Stimulated activated CD4-positive, alpha-beta T cell treated with anti-CD3 and anti-CD28 coated beads, Interleukin-4, amount 100 ng/mL, for 48 hours (primary cell): ENCODE data around the gene ODF2L.
"Not testable (repeated sequence)": the region's sequence is repeated elsewhere in the genome, so short reads cannot be mapped to it uniquely, and the experiment has no call there.

Experiments
- DNase-seq, 2 donors: peaks; one replicate each; pipeline ENCODE4 v3.0.0-alpha.2; 2020; ENCODE audit warnings: low read depth in 2 of 2

The ODF2L gene

DNA sequence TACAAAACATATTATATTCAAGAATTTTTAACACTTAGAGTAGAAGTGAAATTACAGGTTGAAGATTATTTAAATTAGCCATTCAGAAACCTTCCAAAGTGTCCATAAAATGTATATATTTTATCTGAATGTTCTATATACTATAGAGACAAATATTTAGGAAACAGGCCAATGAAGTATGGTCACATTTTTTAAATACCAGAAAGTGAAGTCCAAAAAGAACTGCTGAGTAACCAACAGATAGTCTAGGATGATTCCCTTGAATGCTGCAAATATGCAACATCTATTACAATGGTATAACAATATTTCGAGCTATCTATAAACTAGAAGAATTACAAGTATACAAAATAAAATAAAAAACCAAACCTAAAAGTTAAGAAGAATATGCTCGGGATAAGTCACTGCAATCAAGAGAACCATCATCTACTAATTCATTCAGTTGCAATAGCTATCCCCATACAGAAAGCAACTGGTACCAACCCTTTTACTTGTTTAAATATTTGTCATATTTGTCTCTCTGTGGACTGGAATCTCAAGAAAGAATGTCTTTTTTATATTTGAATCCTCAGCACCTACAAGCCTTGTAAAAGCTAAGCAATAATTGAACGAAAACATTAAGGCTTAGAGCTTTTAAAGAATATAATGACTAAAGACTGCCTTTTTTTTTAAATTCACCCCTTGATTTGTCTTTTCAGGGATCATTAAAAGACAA lies 8.1 kb downstream of the ODF2L start:
- DNase-seq = no peak

DNA sequence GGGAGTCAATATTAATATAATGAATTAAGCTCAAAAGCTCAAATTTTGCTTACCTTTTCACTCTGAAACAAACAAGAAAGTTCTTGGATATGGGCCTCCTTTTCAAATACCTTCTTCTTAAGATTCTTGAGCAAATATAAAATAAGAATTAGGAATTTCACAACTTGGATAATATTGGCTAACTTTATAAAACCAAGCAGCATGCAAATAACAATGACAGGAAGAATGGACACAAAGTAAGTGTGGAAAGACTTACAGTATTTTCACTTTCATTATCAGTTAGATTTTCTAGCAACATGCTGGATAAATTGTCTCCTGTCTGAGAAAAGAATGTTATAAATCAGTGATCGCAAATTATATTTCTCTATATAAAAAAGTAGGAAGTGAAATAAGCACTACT lies 13.2 kb downstream of the ODF2L start:
- no peak for DNase-seq

DNA sequence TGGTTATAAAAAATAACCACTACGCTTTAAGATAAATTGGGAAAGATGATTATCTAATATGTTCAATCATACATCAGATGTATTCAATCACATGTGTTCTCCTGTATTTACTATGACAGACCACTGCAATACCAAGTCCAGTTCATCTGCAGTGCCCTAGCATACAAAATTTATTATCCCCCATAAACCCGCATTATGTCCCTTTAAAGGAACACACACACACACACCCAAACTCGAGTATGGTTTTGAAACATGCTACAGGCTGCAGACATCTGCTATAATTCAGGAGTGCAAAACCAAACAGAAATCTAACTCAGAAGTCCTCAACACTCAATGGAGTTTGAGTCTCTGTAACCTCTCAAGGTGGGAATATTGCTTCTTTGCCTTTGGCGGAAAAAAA lies 14.9 kb downstream of the ODF2L start:
- DNase-seq = no peak

DNA sequence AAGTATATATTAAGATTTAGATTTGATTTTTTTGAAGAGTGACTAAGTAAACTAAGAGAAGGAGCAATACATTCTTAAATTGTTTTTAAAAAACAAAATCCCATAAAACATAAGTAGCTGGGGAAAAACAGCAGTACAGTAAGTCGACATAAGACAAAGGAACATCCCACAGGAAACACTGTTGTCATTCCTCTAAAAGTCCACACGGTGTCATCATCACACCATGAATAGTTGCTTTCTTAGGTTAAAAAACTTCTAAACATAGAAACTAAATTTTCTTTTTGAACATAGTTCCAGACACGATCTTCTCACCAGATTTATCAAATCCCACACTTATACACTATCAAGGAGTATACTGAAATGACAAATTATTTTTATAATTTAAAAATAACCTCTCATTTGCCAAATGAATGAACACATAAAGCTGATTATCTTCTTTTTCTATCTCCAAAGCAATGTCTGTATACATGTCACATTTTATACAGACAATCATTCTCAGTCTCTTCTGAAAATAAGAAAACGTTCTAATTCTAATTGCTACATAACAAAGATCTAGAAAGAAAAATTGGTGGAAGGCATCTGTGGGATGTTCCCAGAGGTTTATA lies 15.8 kb downstream of the ODF2L start:
- DNase-seq = no peak

DNA sequence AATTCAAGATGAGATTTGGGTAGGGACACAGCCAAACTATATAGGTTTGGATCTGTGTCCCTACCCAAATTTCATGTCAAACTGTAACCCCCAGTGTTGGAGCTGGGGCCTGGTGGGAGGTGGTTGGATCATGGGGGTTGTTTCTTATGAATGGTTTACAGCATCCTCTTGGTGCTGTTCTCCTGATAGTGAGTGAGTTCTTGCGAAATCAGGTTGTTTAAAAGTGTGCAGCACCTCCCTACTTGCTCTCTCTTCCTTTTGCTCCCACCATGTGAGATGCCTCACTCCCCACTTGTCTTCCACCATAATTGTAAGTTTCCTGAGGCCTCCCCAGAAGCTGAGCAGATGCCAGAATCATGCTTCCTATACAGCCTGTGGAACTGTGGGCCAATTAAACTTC lies 17.3 kb downstream of the ODF2L start:
- no peak for DNase-seq

DNA sequence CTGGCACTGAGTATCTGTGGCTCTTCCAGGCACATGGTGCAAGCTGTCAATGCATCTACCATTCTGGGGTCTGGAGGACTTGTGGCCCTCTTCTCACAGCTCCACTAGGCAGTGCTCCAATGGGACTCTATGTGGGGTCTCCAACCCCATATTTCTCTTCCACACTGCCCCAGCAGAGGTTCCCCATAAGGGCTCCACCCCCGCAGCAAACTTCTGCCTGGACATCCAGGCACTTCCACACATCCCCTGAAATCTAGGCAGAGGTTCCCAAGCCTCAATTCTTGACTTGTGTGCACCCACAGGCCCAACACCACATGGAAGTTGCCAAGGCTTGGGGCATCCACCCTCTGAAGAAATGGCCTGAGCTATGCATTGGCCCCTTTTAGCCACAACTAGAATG lies 18.8 kb downstream of the ODF2L start:
- DNase-seq = no peak

DNA sequence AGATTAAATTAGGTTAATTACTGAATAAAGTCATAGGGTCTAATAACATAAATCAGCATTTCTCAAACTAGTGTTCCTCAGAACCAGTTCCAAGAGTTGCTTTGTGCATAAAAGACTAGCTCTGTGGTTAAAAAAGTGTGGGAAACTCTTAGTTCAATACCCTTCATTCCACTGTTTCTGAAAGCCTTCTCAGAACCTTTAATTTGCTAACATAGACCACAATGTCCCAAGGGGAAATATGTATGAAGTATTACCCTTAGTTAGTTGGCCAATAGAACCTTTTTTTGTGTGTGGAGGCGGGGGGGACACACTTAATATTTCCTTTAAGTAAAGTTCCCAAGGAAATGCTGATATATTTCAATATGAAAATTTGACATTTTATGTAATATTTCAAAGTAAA lies 20.4 kb downstream of the ODF2L start:
- DNase-seq = no peak

DNA sequence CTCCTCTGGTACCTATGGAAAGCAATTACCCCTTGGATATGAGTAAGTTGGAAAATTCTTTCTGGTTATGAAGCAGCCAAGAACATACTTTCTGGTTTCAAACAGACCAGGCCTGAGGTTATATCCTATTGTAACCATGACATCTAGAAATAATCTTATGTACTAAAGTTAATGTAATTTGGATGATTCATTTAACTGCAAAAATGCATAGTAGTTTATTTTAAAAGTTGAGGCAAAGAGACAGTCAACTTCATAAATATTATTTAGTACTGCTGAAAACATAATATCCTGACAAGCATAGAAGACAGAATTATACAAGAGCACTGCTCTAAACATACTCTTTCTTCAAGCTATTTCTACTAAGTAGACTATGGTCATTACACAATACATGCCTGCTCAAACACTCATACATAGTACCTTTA lies 25.5 kb downstream of the ODF2L start:
- no peak for DNase-seq

DNA sequence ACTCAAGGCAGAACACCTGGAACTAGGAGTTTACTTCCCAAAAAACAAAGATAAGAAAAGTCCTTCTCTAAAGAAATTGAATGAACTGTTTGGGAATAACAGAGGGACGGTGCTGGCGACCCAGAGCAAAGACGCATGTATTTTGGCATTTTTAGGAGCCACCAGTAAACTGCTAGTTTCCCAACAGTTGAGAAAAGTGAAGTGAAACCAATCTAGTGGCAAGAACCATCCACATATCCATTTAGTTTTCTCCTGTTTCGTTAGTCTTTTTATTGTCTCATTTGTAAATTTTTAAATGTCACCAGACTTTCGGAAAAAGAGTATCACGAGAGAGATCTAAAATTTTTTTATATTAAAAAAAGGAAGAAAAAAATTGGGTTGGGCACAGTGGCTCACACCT lies 30.2 kb downstream of the ODF2L start:
- no peak for DNase-seq

DNA sequence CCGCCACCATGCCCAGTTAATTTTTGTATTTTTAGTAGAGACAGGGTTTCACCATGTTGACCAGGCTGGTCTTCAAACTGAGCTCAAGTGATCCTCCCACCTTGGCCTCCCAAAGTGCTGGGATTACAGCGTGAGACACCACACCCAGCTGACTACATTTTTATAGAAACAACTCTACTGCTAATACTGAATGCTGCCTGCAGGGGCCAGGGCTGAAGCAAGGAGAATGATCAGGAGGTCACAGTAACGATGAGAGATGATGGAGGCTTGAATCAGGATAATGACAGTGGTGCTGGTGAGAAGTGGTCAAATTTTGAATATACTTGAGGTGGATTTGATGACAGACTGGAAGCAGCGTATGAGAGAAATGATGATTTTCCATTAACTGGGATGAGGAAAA lies 33.3 kb downstream of the ODF2L start:
- DNase-seq = no peak

DNA sequence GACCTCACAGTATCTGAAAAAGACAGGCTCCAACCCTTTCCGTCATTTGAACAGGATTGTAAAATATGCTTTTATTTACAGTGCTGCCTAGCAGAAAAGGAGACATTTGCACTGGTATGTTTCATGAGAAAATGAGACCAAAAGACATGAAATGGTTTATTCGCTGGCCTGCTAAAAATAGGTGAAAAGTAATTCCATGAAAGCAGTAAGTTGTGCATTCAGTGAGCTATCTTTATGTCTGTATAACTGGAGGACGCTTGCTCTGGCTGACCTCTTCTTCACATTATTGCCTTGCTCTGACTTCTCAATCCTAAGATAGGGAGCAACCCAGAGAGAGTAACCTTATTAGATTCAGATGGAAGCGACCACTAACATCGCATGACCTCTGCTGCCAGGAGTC lies 38.3 kb downstream of the ODF2L start:
- DNase-seq = no peak

DNA sequence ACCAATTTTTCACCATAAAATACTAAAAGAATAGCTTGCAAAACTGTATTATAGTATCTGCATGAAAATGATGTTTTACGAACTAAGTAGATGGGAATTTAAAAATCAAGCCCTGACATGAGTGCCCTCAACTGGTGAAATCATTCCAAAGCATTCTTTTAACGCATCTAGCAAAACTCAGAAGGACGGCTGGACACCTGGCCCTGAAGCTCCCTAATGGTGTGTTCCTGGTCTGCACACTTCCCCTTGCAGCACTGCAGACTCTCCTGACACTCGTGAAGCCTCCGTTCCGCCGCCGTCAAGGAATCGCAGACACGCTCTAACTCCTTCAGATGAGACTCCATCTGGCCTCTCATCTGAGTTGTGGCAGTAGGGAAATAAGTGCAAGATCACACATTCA lies 39.9 kb downstream of the ODF2L start:
- DNase-seq = no peak

DNA sequence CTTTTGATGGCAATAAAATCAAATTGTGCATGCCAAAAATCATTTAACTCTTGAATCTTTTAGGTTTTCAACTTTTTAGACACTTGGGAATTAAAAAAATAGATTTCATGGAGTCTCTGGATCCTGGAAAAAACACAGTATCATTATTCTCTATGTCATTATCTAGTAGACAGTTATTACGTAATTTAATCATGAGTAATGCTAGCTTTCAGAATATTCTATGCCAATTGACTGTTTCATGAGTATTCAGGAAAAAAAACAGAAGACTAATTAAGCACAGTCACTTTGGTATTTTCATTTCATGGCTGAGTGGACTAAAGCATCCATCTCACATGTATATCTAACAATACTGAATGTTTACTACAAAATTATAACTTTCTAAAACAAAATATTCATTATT lies 44.0 kb downstream of the ODF2L start:
- DNase-seq = no peak

DNA sequence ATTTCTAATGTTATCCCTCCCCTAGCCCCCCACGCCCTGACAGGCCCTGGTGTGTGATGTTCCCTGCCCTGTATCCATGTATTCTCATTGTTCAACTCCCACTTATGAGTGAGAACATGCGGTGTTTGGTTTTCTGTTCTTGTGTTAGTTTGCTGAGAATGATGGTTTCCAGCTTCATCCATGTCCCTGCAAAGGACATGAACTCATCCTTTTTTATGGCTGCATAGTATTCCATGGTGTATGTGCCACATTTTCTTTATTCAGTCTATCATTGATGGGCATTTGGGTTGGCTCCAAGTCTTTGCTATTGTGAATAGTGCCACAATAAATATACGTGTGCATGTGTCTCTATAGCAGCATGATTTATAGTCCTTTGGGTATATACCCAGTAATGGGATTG lies 45.9 kb downstream of the ODF2L start:
- not testable (repeated sequence) for DNase-seq

DNA sequence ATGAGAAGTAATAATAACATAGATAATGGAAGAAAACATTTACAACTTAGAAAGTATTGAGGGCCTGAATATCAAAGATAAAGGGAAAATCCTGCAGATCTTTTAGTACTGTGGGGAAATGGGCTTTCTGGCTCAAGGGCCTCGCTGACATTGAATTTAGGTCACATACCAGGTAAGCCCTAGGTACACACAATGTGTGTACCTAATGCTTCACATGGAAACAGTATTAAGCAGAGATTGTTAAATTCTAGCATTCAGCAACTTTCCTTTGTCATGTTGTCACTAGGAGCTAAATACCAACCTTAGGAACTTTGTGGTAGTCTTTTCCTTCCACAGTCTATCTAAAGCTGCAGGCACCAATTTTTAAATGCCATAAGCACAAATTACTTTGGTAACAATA lies 49.7 kb downstream of the ODF2L start:
- no peak for DNase-seq

DNA sequence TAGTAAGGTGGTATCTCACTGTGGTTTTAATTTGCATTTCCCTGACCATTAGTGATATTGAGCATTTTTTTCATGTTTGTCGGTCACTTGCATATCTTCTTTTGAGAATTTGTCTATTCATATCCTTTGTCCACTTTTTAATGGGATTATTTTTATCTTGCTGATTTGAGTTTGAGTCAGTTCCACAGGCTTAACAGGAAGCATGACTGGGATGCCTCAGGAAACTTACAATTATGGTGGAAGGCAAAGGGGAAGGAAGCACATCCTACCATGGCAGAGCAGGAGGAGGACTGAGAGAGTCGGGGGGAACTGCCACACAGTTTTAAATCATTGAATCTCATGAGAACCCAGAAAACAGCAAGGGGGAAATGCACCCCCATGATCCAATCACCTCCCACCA lies 51.1 kb downstream of the ODF2L start:
- DNase-seq = no peak

DNA sequence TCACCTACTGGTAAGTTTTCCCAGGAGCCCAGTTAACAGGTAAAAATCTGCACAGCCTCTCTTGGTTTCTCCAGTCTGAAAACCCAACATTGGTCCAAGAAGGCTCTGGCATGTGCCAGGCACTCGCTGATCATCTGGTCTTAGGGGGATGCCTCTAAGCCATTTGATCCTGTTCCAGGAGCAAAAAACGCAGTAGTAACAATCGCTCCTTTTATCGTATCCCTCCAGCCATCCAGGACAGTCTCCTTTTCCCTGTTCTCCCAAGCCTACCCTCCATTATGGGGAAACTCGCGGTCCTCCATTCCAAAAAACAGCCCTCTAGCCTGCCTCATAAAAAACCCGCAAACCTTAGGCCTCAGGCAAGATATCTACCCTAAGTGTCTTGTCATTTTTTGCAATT lies 56.2 kb downstream of the ODF2L start:
- no peak for DNase-seq

DNA sequence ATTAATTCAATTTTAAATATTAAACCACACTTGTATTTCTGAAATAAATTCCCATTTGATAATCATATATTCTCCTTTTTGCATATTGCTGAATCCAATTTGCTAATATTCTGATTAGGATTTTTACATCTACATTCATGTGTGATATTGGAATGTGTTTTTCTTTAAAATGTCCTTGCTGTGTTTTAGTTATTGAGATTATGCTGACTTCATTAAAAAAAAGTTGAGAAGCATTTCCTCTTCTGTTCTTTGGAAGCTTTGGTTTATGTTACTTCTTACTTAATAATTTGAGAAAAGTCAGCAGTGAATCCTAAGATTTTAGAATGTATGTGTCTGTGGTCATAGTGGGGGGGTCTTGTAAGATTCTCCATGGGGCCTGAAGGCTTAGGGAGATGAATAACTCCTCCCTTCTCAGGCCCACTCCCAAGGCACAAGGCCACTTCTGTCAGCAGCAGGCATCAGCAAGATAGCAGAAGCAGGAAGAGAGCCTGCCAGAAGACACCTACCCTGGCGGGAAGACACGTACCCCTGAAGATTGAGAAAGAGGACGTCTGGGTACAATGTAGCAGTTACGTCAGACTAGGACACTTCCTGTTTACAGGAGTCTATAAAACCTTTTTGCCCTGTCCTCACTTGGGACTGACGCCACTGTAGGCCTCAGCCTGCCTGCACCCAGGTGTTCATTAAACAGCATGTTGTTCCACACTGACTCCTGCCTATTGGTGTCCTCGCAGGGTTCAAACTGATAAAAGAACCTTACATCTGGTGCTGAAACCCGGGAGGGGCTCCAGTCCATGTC lies 56.9 kb downstream of the ODF2L start:
- DNase-seq = no peak

DNA sequence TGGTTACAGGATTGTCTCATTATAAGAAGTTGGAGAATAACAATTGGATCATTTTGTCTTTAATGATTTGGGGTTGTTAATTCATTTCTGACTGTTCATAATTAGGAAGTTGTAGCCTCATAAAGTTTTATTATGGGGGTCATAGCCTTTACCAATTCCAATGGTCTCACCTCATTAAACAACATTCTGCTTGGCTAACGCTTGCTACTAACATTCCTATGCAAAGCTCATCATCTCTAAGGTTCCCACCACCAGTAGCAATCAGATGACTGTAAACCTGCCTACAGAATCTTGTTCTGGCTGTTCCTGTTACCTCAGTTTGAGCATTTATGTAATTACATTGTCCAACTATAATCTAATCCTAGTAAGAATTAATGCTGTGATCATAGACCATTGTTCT lies 60.2 kb downstream of the ODF2L start:
- no peak for DNase-seq

DNA sequence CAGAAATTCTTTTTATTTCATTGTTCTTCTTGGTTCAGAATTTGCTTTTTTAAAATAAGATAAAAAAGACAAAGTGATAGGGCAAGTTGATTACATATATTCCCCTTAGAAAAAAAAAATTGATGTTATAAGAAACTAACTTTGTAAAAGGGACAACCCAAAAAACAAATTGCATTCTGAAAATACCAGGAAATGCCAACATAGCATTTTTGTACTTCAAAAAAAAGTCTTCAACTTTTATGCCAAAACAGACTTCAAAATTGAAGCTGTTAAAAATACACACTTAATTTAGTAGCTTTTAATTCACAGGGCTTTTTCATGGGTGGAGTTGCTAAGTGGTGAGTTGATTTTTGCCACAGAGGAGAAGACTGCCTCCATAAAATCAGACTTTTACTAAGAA lies 70.9 kb downstream of the ODF2L start:
- DNase-seq = no peak

DNA sequence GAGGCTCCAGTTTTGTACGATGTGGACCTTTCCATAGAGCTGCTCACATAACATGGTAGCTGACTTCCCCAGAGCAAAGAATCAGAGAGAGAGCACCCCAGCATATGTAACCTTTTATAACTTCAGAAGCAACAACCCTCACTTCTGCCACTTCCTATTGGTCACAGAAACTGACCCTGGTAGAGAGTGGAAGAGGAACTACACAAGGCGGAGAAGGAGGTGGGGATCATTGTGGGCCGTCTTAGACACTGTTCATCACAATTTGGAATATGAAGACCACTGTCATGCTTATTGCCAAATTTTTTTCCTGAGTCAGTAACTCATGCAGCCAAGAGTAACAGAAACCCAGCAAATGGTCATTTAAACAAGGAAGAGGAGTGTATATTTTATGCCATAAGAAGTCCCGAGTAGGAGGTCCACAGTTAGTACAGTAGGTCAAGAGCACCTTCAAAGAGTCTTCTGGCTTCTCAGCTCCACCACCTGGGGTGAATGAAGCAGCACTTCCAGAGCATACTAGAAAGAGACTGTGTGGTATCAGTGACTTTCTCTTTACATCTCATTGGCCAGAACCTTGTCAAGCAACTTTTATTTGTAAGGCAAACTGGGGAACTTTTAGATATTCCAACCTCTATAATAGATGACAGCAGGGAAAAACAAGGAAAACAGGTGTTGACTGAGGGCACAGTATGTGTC lies 71.8 kb downstream of the ODF2L start:
- DNase-seq = no peak

DNA sequence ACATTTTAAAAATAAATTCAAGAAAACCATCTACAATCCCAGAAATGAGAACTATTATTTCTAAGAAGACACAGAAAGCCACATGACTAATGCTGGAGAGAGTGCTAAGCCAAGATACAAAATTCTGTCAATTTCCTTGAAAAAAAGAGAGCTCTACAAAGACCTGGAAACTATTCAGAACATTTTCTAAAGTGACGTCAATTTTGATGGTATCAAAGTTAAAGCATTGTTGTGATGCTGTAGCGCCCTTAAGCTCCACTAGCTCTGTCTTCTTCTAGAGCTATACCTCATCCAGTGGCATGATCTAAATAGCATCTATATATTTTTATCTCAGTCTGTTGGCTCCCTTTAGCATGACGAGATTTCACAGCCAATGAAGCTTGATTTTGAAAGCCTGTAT lies 73.9 kb downstream of the ODF2L start:
- no peak for DNase-seq

DNA sequence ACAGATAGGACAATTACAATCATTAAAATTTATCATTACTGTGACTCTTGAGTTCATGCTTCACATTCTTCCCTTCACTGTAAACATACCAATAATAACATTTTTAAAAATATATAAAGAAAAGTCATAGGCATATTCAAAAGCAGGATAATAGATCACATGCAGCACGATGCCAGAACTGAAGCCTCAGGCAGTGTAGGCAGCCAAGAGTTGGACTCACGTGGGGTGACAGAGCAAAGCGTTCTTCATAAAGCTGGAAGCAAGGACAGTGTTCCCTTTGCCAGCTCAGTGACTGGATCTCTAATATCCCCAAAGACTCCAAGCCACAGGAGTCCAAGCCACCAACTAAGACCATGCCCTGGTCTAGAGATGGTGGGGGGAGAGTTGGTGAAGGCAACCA lies 77.7 kb downstream of the ODF2L start:
- DNase-seq = no peak
